Fibroblast of lung (primary cell): ENCODE measurements around the gene SERGEF.

ENCODE experiments used
- CTCF ChIP-seq, 2 donors: IDR thresholded peaks in 1 of 2; conservative IDR thresholded peaks in 1 of 2; 1 replicate in 1 of 2; 2 replicates in 1 of 2; pipeline ENCODE4 v1.5.1; 2011 to 2012; ENCODE audit warnings: low read length in 2 of 2, control low read depth in 1 of 2, inconsistent platforms in 1 of 2, low read depth in 1 of 2, mild to moderate bottlenecking in 1 of 2
- EZH2 ChIP-seq: IDR thresholded peaks from 2 replicates; pipeline ENCODE4 v1.5.1; 2012; ENCODE audit warnings: low read length, control low read depth, mild to moderate bottlenecking; ENCODE audit errors: missing control alignments

GRCh38 chr11:18036456-18036855 lies 23.6 kb upstream of the SERGEF start:
- TF ChIP-seq CTCF (conservative IDR thresholded peaks at IDR 0.05 in 1 of 2, IDR thresholded peaks at IDR 0.05 in 1 of 2; ENCODE audit: low read depth in 1 of 2, low read length in 2 of 2) (no peak), EZH2 (no peak)
